Gastrocnemius medialis (tissue), 4 donors: ENCODE data around the gene SPAG8. TPM values are rescaled to one million over a fixed set of nuclear protein-coding genes. Genes with fewer than 3 reads are reported as not detected.

Experiments
- ATAC-seq, 2 donors: fragments of 150-250 bp; one replicate each; pipeline ENCODE4 v1.9.1; 2016
- DNase-seq, 2 donors: peaks; one replicate each; pipeline ENCODE4 v3.0.0-alpha.2; 2019
- H3K27ac ChIP-seq, 4 donors: fragments of 200-600 bp; sonication (generic); 1 replicate in 1 of 4; 2 replicates in 3 of 4; pipeline ENCODE4 v1.5.1; 2016 to 2018; ENCODE audit warnings: mild to moderate bottlenecking in 2 of 4, moderate library complexity in 1 of 4
- H3K27me3 ChIP-seq, 3 donors: fragments of 200-600 bp; sonication (generic) in 2 of 3; 1 replicate in 1 of 3; 2 replicates in 2 of 3; pipeline versions ENCODE4 v1.5.1 to v1.6.0; 2016 to 2019; ENCODE audit warnings: mild to moderate bottlenecking in 1 of 3, moderate library complexity in 1 of 3
- H3K36me3 ChIP-seq, 2 donors: fragments of 200-600 bp; sonication (generic) in 1 of 2; one replicate each; pipeline ENCODE4 v1.5.1; 2017 to 2018
- H3K4me1 ChIP-seq, 2 donors: fragments of 200-600 bp; sonication (generic) in 1 of 2; one replicate each; pipeline ENCODE4 v1.5.1; 2016 to 2017; ENCODE audit warnings: mild to moderate bottlenecking in 2 of 2
- H3K4me3 ChIP-seq, 4 donors: fragments of 200-600 bp; sonication (generic) in 3 of 4; 1 replicate in 1 of 4; 2 replicates in 3 of 4; pipeline ENCODE4 v1.5.1; 2016 to 2019; ENCODE audit warnings: mild to moderate bottlenecking in 2 of 4
- H3K9me3 ChIP-seq, 3 donors: fragments of 200-600 bp; sonication (generic) in 2 of 3; 1 replicate in 1 of 3; 2 replicates in 2 of 3; pipeline ENCODE4 v1.5.1; 2016 to 2019
- POLR2A ChIP-seq, 2 donors: fragments of 450-650 bp; IDR thresholded peaks; one replicate each; pipeline ENCODE4 v1.6.1; 2017; ENCODE audit warnings: antibody characterized with exemption in 2 of 2, mild to moderate bottlenecking in 2 of 2, moderate library complexity in 2 of 2
- in situ Hi-C, 4 donors: fragments of 200-750 bp; cut with MboI; loops; one replicate each; pipeline versions ENCODE4 v1.15.0 to v1.8.0; 2017; ENCODE audit warnings: low sequenced_read_pairs in 4 of 4
- intact Hi-C: fragments of 100-400 bp; cut with DNase I; formaldehyde crosslinking; loops from one replicate; pipeline ENCODE4 v1.15.1; 2023; ENCODE audit warnings: low total_unique reads
- total RNA-seq, 4 donors: library from RNA; depleted of rRNA; stranded (reverse); fragments of >200 nt; gene quantifications; one replicate each; pipeline versions ENCODE4 v1.1.0 to v1.2.3, GENCODE V29; 2016
- TF ChIP-seq, protein P1 (sequence below), 5 experiments: fragments of 450-650 bp in 3 of 5; fragments of 200-600 bp in 2 of 5; sonication (generic) in 2 of 5; IDR thresholded peaks in 4 of 5; conservative IDR thresholded peaks in 1 of 5; 1 replicate in 4 of 5; 2 replicates in 1 of 5; pipeline ENCODE4 v1.5.1; 2016 to 2019; ENCODE audit warnings: antibody characterized with exemption in 5 of 5, mild to moderate bottlenecking in 3 of 5, moderate library complexity in 3 of 5

SPAG8 gene
- total RNA-seq, 4 donors from 2014 or later: 0.53 to 0.61 TPM; not detected in 2

DNA sequence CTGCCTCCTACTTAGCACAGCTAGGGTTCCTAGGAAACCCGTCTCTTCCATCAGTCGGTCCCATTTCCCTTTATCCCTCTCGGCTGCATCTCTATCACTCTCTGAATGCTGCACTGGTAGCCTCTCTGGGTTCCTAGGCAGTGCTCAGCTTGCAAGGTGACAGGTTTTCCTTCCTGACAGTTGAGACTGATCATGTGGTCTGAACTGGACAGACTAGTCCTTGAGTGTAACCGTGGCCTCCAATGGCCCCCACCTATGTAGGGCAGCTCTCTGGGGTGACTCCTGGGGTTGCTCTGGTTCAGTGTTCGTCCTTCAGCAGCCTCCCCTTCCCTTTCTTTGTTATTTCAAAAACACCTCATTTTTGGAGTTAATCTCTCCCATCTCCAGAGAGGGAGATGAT is 20.8 kb upstream of the SPAG8 start:
- no peak overlapping the region for H3K4me3 ChIP-seq
- in situ Hi-C loops (no loop called here), intact Hi-C loops (no loop called here)
- H3K36me3 ChIP-seq: no peaks in the 10 kb centered on the region
- ATAC-seq: no peak
- no peaks in the 10 kb centered on the region for H3K9me3 ChIP-seq
- DNase-seq: no peak
- peak overlapping the region; percentile 59 to 75 (median 66) for H3K27ac ChIP-seq
- no peak for TF ChIP-seq POLR2A (IDR thresholded peaks at IDR 0.05)
- TF ChIP-seq, protein P1, sequence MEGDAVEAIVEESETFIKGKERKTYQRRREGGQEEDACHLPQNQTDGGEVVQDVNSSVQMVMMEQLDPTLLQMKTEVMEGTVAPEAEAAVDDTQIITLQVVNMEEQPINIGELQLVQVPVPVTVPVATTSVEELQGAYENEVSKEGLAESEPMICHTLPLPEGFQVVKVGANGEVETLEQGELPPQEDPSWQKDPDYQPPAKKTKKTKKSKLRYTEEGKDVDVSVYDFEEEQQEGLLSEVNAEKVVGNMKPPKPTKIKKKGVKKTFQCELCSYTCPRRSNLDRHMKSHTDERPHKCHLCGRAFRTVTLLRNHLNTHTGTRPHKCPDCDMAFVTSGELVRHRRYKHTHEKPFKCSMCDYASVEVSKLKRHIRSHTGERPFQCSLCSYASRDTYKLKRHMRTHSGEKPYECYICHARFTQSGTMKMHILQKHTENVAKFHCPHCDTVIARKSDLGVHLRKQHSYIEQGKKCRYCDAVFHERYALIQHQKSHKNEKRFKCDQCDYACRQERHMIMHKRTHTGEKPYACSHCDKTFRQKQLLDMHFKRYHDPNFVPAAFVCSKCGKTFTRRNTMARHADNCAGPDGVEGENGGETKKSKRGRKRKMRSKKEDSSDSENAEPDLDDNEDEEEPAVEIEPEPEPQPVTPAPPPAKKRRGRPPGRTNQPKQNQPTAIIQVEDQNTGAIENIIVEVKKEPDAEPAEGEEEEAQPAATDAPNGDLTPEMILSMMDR (IDR thresholded peaks at IDR 0.05 in 4 of 5, conservative IDR thresholded peaks at IDR 0.05 in 1 of 5): no peak
- peaks cover 42 to 70% of the 10 kb centered on the region in 2 donors for H3K4me1 ChIP-seq
- H3K27me3 ChIP-seq: no peaks in the 10 kb centered on the region

DNA sequence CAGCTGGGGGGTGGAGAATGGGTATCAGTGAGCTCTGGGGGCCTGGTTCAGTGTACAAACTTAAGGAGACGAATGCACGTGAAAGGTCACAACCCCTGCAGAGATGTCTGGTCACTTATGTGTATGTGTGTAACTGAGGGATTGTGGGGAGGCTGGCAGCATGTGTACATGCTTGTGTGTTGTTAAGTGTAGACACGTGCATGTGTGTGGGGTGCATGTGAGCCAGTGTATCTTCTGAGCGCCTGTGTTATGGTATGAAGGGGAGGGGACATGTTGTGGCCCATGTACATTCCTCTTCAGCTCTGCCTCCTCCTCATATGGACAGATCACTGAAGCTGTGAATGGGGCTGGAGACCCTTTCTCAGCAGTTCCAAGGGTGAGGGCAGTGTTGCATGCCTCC is 19.0 kb upstream of the SPAG8 start:
- TF ChIP-seq, protein P1 (IDR thresholded peaks at IDR 0.05 in 4 of 5, conservative IDR thresholded peaks at IDR 0.05 in 1 of 5): no peak
- no peak for TF ChIP-seq POLR2A (IDR thresholded peaks at IDR 0.05)
- intact Hi-C loops (no loop called here), in situ Hi-C loops (no loop called here)
- Histone ChIP-seq H3K36me3 (no peaks in the 10 kb centered on the region), H3K4me1 (peaks cover 42 to 70% of the 10 kb centered on the region in 2 donors), H3K27ac (no peak overlapping the region), H3K9me3 (no peaks in the 10 kb centered on the region), H3K4me3 (no peak overlapping the region), H3K27me3 (no peaks in the 10 kb centered on the region)
- no peak for DNase-seq
- no peak for ATAC-seq

DNA sequence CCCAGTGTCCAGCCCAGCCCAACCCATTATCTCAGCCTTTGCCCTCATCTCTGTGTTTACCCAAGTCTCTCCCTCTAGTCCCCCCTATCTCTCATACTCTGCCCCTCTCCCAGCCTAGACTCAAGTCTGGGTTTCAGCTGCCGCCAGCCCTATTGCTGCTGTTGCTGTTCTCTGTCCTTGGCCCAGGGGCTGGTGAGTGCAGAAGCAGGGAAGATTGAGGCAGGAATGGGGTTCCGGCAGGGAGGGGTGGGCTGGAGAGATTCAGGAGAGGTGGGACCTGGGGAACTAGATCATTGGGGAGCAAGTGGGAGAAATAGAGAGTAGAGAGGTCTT is 17.7 kb upstream of the SPAG8 start:
- H3K27me3 ChIP-seq: no peaks in the 10 kb centered on the region
- no peaks in the 10 kb centered on the region for H3K36me3 ChIP-seq
- intact Hi-C loops: loop anchor here (1.0 to 5.0 kb wide), 2 partner anchors 14 to 53 kb away; partner anchors contain the start of gene HINT2
- peak overlapping the region; percentile 68 to 96 (median 90) for H3K4me3 ChIP-seq
- no peaks in the 10 kb centered on the region for H3K9me3 ChIP-seq
- ATAC-seq (peak in 1 of 2 donors; percentile 2), DNase-seq (no peak)
- H3K27ac ChIP-seq: peak overlapping the region; percentile 88 to 98 (median 98)
- no peak for TF ChIP-seq POLR2A (IDR thresholded peaks at IDR 0.05)
- TF ChIP-seq, protein P1 (IDR thresholded peaks at IDR 0.05 in 4 of 5, conservative IDR thresholded peaks at IDR 0.05 in 1 of 5): no peak
- H3K4me1 ChIP-seq: peaks cover 37 to 58% of the 10 kb centered on the region in 2 donors
- in situ Hi-C loops: no loop called here

DNA sequence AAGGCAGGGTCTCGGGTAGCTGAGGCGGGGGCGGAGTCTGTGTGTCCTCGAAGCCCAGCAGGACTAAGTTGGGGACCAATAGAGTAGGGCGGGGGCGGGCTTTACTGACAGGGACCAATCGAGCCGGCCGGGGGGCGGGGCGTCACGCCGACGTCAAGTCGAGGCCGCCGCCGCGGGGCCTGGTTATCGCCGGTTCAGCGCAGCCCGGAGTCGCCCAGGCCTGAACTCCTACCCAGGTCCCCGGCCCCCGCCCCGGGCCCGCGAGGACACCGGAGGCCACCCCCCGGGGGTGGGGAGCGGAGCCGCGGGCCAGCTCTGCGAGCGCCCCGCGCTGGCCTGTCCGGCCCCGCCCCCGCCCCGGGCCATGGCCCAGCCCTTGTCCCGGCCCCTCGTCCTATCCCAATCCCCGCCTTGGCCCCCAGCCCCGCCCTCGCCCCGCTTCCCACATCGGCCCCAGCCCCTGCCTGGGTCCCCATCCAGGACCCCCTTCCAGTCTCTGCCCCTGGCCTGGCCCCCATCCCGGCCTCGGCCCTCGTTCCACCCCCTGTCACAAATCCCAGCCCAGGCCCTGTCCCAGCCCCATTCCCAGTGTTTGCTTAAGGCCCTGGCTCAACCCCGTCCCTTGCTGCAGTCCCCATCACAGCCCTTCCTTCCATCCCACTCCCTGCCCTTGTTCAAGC is 17.2 kb upstream of the SPAG8 start, which contains the start of gene TMEM8B:
Gene TMEM8B (plus strand): TSS at position 145 of the 680 bp plus-strand sequence. CDS start 220 bp downstream, at position 365.
- Histone ChIP-seq H3K36me3 (no peaks in the 10 kb centered on the region), H3K27ac (peak within 1 kb of the TSS; percentile 88 to 98 (median 98)), H3K4me1 (peaks cover 32 to 53% of the 10 kb centered on the region in 2 donors), H3K9me3 (no peaks in the 10 kb centered on the region), H3K27me3 (no peaks in the 10 kb centered on the region), H3K4me3 (peak within 1 kb of the TSS; percentile 68 to 96 (median 90))
- TF ChIP-seq, protein P1 (IDR thresholded peaks at IDR 0.05 in 4 of 5, conservative IDR thresholded peaks at IDR 0.05 in 1 of 5): no peak
- TF ChIP-seq POLR2A (IDR thresholded peaks at IDR 0.05): peak; percentile 53 to 67
- peak; percentile 96 to 97 for DNase-seq
- in situ Hi-C loops (no loop called here), intact Hi-C loops (loop anchor here (1.0 to 5.0 kb wide), 2 partner anchors 14 to 53 kb away; partner anchors contain the start of gene HINT2)
- peak; percentile 92 to 93 for ATAC-seq
